ENCODE data around the gene SYNGR3. TPM values are rescaled to one million over a fixed set of nuclear protein-coding genes. Genes with fewer than 3 reads are reported as not detected.

Gene SYNGR3
- total RNA-seq, 1 experiment from 2014 or later, result 1.8 TPM

DNA sequence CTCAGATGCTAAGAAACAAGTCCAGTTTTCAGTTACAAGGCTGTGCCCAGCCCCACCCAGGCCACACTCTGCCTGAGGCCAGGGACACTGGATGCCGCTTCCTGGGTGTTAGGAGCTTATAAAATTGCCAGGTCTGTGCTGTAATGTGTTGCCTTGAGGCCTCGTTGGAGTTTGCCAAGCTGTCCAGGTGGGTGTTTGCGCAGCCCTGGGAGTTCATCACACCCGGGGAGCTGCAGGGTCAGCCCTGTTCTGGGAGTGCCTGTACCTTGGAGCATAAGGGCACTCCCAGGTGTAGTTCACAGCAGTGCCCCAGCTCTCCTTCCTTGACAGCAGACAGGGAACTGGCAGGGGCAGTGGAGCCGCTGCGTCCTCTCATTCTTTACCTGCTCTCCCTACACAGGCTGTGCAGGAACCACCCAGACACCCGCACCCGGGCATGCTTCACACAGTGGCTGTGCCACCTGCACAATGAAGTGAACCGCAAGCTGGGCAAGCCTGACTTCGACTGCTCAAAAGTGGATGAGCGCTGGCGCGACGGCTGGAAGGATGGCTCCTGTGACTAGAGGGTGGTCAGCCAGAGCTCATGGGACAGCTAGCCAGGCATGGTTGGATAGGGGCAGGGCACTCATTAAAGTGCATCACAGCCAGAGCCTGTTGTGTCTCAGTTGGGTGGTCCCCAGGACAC, 4.2 kb upstream of the SYNGR3 start:
- Histone ChIP-seq H3K4me1 (replicated peaks) (peaks cover 28% of the 10 kb centered on the region), H3K9me3 (replicated peaks) (no peaks in the 10 kb centered on the region), H3K36me3 (peaks cover 32% of the 10 kb centered on the region), H3K4me3 (peak overlapping the region; percentile 94; the same call in 1 of the 2 replicates), H3K27ac (no peak overlapping the region), H3K27me3 (replicated peaks) (peaks cover 26% of the 10 kb centered on the region)
- no peak for DNase-seq (ENCODE audit: low read depth in 1 of 2, low spot score in 2 of 2)

- H3K4me1 ChIP-seq (replicated peaks), result peaks cover 35% of the 10 kb centered on the region
- no peak overlapping the region for H3K27ac ChIP-seq
- H3K4me3 ChIP-seq, result no peak overlapping the region
- no peak for DNase-seq (ENCODE audit: low read depth in 1 of 2, low spot score in 2 of 2)
- H3K27me3 ChIP-seq (replicated peaks), result peaks cover 17% of the 10 kb centered on the region
- peaks cover 32% of the 10 kb centered on the region for H3K36me3 ChIP-seq
- peaks cover 3% of the 10 kb centered on the region for H3K9me3 ChIP-seq (replicated peaks)
Observed at GRCh38 chr16:1987198-1987597, 2.6 kb upstream of the SYNGR3 start.

DNA sequence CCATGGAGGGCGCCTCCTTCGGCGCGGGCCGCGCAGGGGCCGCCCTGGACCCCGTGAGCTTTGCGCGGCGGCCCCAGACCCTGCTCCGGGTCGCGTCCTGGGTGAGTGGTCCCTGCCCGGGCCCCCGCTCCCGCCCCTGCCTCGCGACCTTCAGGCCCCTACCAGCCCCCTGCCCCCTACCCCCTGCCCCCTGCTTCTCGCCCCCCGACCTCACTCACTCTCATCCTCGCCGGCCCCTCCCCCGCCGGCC, 256 bp downstream of the SYNGR3 start:
- H3K4me3 ChIP-seq, result peak overlapping the region; percentile 23
- no peak for DNase-seq (ENCODE audit: low read depth in 1 of 2, low spot score in 2 of 2)
- peaks cover 7% of the 10 kb centered on the region for H3K9me3 ChIP-seq (replicated peaks)
- peaks cover 24% of the 10 kb centered on the region for H3K4me1 ChIP-seq (replicated peaks)
- H3K36me3 ChIP-seq, result peaks cover 24% of the 10 kb centered on the region
- peaks cover 12% of the 10 kb centered on the region for H3K27me3 ChIP-seq (replicated peaks)
- no peak overlapping the region for H3K27ac ChIP-seq

DNA sequence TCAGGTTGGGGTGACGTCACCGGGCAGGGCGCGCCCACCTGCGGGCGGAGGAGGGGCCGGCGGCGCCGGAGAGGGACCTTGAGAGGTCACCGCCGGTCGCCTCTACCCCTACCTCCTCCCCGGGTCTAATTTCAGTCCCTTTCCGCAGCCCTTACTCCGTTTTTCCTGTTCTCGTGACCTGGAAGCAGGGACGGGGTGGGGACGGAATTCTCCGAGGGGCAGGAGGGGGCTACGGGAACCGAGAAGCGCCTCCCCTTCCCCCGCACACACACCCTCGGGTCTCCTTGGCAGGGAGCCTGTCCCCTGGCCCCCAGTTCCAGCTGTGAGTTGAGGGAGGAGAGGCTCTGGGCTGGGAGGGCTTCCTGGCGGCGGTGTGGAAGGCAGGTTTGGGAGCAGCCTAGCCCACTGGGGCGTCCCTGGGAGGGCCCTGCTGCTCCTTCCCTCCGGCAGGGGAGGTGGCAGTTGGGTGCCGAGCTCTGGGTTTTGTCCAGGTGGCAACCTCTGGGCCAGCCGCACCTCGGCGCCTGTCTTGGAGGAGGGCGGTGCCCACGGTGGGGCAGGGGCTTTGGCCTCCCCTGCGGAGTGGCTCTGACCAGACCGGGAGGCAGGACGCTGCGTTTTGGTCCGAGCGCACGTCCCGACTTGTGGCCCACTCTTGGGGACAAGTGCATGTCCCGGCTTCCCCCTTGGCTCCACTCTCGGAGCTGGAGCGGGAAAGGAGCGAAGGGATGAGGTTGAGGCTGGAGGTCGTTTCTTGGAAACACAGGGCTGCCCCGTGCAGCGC, 773 bp downstream of the SYNGR3 start:
- Histone ChIP-seq H3K9me3 (replicated peaks) (peaks cover 7% of the 10 kb centered on the region), H3K27me3 (replicated peaks) (peaks cover 12% of the 10 kb centered on the region), H3K27ac (no peak overlapping the region), H3K4me3 (no peak overlapping the region), H3K4me1 (replicated peaks) (peaks cover 19% of the 10 kb centered on the region), H3K36me3 (peaks cover 24% of the 10 kb centered on the region)
- DNase-seq (ENCODE audit: low read depth in 1 of 2, low spot score in 2 of 2), result no peak

GRCh38 chr16:1991135-1991551, 1.4 kb downstream of the SYNGR3 start:
- no peak overlapping the region for H3K27ac ChIP-seq
- peaks cover 19% of the 10 kb centered on the region for H3K4me1 ChIP-seq (replicated peaks)
- peaks cover 12% of the 10 kb centered on the region for H3K27me3 ChIP-seq (replicated peaks)
- DNase-seq (ENCODE audit: low read depth in 1 of 2, low spot score in 2 of 2), result no peak
- H3K9me3 ChIP-seq (replicated peaks), result peaks cover 7% of the 10 kb centered on the region
- no peak overlapping the region for H3K4me3 ChIP-seq
- H3K36me3 ChIP-seq, result peaks cover 19% of the 10 kb centered on the region

GRCh38 chr16:1991588-1991947, 1.8 kb downstream of the SYNGR3 start:
- peaks cover 7% of the 10 kb centered on the region for H3K9me3 ChIP-seq (replicated peaks)
- no peak for DNase-seq (ENCODE audit: low read depth in 1 of 2, low spot score in 2 of 2)
- peaks cover 12% of the 10 kb centered on the region for H3K27me3 ChIP-seq (replicated peaks)
- no peak overlapping the region for H3K4me3 ChIP-seq
- H3K4me1 ChIP-seq (replicated peaks), result peaks cover 23% of the 10 kb centered on the region
- no peak overlapping the region for H3K27ac ChIP-seq
- H3K36me3 ChIP-seq, result peaks cover 19% of the 10 kb centered on the region

DNA sequence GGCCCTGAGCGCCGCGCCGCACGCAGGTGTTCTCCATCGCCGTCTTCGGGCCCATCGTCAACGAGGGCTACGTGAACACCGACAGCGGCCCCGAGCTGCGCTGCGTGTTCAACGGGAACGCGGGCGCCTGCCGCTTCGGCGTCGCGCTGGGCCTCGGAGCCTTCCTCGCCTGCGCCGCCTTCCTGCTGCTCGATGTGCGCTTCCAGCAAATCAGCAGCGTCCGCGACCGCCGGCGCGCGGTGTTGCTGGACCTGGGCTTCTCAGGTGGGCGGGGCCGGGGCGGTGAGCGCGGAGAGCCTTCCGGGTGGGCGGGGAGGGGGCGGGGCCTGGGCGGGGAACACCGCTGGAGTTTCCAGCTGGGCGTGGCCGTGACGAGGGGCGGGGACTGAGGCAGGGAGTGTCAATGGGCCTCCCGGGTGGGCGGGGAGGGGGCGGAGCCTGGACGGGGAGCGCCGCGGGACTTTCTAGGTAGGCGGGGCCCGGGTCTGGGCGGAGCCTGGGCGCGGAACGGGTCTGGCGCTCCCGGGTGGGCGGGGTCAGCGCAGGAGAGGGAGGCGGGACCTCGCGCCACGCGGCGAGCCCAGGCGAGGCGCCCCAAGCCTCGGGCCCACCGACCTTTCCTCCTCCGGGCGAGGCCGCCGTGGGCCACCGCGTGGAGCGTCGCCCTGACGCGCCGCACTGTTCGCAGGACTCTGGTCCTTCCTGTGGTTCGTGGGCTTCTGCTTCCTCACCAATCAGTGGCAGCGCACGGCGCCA, 2.4 kb downstream of the SYNGR3 start:
- peaks cover 28% of the 10 kb centered on the region for H3K4me1 ChIP-seq (replicated peaks)
- H3K4me3 ChIP-seq, result no peak overlapping the region
- peaks cover 12% of the 10 kb centered on the region for H3K27me3 ChIP-seq (replicated peaks)
- peaks cover 7% of the 10 kb centered on the region for H3K9me3 ChIP-seq (replicated peaks)
- H3K36me3 ChIP-seq, result peaks cover 19% of the 10 kb centered on the region
- peak in 1 of 2 experiments; percentile 93 for DNase-seq (ENCODE audit: low read depth in 1 of 2, low spot score in 2 of 2)
- no peak overlapping the region for H3K27ac ChIP-seq

GRCh38 chr16:1992704-1993317, 3.0 kb downstream of the SYNGR3 start:
- peaks cover 7% of the 10 kb centered on the region for H3K9me3 ChIP-seq (replicated peaks)
- peaks cover 34% of the 10 kb centered on the region for H3K4me1 ChIP-seq (replicated peaks)
- H3K36me3 ChIP-seq, result peaks cover 21% of the 10 kb centered on the region
- H3K27me3 ChIP-seq (replicated peaks), result peaks cover 12% of the 10 kb centered on the region
- no peak overlapping the region for H3K4me3 ChIP-seq
- DNase-seq (ENCODE audit: low read depth in 1 of 2, low spot score in 2 of 2), result no peak
- no peak overlapping the region for H3K27ac ChIP-seq

DNA sequence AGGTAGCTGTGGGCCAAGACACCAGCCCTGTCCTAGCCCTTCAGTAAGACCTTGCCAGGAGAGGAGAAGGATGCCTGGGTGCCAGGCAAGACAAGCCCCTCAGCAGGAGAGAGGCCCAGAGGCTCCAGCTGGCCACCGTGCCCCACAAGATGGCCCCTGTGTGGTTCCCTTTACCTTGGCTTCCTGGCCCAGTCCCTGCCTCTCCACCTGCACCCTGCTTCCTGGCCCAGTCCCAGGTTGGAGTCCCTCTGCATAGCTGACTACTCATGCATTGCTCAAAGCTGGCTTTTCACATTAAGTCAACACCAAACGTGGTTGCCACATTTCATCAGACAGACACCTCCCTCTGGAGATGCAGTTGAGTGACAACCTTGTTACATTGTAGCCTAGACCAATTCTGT, 4.0 kb downstream of the SYNGR3 start:
- Histone ChIP-seq H3K27me3 (replicated peaks) (peaks cover 12% of the 10 kb centered on the region), H3K27ac (no peak overlapping the region), H3K4me3 (no peak overlapping the region), H3K36me3 (peaks cover 30% of the 10 kb centered on the region), H3K9me3 (replicated peaks) (peaks cover 7% of the 10 kb centered on the region), H3K4me1 (replicated peaks) (peaks cover 43% of the 10 kb centered on the region)
- no peak for DNase-seq (ENCODE audit: low read depth in 1 of 2, low spot score in 2 of 2)

DNA sequence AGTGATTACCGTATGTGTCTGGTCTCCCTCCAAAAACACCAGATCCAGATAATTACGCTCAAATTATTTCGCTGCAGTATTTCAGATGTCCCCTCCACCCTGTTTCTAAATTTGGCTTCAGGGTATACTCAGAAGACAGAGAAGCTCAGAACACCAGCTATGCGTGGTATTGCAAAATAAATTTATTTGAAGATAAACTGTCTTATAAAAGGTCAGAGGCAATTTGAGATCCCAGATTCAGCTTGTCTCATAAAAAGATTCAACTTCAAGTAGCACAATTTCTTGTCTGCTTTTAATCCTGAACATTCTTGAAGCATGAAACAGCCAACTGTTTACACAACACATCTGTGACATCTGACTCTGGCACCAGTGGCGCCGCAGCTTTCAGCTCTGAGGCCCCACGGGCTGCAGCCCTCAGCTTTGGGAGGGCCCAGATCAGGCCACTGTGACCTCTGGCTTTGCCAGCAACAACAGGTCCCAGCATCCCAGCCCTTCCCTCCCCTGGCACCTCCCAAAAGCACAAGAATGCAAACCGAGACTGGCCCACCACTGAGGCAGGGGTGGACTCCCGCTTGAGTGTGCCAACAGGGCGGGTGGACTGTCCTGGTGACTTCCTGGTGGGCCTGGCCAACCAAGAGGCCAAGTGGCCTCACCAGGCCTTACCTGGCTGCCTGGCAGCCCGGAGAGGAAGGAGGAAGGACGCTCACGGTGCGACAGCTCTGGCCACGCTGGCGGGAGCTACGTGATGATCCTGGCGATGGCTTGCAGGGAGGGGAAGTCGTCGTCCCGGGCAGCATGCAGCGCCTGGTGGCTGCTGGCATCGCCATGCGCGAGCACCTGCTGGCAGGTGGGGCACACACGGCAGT, 8.0 kb downstream of the SYNGR3 start:
- peak in 1 of 2 experiments; percentile 47 for DNase-seq (ENCODE audit: low read depth in 1 of 2, low spot score in 2 of 2)
- peaks cover 70% of the 10 kb centered on the region for H3K36me3 ChIP-seq
- H3K27ac ChIP-seq, result peak overlapping the region; percentile 48
- no peak overlapping the region for H3K4me3 ChIP-seq
- no peaks in the 10 kb centered on the region for H3K9me3 ChIP-seq (replicated peaks)
- H3K27me3 ChIP-seq (replicated peaks), result no peaks in the 10 kb centered on the region
- peaks cover 24% of the 10 kb centered on the region for H3K4me1 ChIP-seq (replicated peaks)

DNA sequence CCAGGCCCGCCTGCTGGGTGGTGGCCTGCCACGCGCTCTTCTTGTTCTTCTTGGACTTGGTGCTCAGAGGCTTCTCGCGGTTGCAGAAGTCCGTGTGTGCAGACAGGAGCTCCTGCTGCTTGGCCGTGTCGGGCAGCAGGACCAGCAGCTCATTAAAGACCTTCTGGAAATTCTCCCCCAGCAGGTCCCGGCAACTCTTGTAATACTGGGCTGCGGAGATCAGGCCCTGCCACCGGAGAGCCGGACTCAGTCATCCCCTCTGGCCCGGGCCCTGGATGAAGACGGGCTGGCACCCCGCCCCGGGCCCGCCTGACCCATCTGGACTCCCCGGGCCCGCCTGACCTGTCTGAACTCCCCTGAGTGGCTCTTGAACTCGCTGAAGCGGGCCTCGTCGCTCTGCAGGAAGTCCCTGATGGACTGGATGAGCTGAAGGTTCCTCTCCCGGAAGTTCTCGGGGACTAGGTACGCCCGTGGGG, 8.6 kb downstream of the SYNGR3 start:
- Histone ChIP-seq H3K27ac (no peak overlapping the region), H3K9me3 (replicated peaks) (no peaks in the 10 kb centered on the region), H3K27me3 (replicated peaks) (no peaks in the 10 kb centered on the region), H3K4me3 (no peak overlapping the region), H3K36me3 (peaks cover 77% of the 10 kb centered on the region), H3K4me1 (replicated peaks) (peaks cover 24% of the 10 kb centered on the region)
- no peak for DNase-seq (ENCODE audit: low read depth in 1 of 2, low spot score in 2 of 2)

DNA sequence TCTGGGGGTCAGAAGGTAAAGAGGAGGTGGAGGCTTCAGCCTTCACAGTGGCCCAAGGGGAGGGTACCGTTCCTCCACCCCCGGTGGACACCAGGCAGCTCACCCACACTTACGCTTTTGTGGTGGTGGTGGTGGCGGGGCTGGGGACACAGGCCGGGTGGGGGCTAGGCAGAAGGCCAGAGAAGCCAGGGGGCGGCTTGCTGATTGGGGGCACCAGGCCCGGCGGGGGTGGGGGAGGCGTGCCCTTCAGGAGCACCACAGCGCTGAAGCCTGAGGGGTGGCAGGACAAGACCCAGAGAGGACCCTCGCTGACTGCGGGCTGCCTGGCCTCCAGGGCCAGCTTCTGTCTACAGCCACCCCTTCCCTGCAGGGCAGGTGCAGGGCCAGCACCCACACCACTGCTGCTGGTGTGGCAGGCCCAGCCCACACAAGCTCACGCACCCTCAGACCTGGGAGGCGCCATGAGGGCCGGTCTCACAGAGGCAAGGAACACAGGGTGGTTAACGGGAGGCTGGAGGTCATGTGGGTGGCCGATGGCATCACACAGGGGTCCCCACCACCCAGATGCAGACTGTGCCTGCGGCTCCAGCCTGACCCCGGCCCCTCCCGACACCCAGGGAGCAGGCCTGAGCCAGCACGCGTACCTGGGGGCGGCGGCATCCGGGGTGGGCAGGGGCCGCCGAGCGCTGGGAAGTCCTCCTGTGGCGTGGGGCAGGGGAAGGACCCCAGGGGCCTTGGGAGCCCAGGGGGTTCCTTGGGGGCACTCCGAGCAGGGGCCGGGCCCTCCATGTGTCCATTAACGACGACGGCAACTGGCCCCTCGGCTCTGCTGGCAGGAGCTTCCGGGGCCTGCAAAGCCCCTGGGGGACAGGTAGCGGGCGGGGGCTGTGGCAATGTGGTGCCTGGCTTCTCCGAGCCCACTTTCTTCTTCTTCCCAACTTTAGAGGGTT, 9.4 kb downstream of the SYNGR3 start:
- Histone ChIP-seq H3K27ac (no peak overlapping the region), H3K36me3 (peaks cover 81% of the 10 kb centered on the region), H3K4me1 (replicated peaks) (peaks cover 27% of the 10 kb centered on the region), H3K27me3 (replicated peaks) (no peaks in the 10 kb centered on the region), H3K4me3 (no peak overlapping the region), H3K9me3 (replicated peaks) (no peaks in the 10 kb centered on the region)
- DNase-seq (ENCODE audit: low read depth in 1 of 2, low spot score in 2 of 2), result no peak

Measured in SJSA1 (cell line).